HT1080 (cell line): ENCODE data around the gene CCDC40. TPM values are rescaled to one million over a fixed set of nuclear protein-coding genes. Genes with fewer than 3 reads are reported as not detected.
"Not testable (repeated sequence)": the region's sequence is repeated elsewhere in the genome, so short reads cannot be mapped to it uniquely, and the experiment has no call there.

Experiments used
- DNase-seq: peaks from one replicate; pipeline ENCODE4 v3.0.0-alpha.2; 2015; ENCODE audit warnings: low read depth
- total RNA-seq: library from RNA; depleted of rRNA; stranded (reverse); fragments of >200 nt; shearing (Covaris generic); gene quantifications from 2 replicates; pipeline ENCODE4 v1.2.3, GENCODE V29; 2014

CCDC40 gene
- total RNA-seq, 1 experiment from 2014 or later = 0.27 TPM

DNA sequence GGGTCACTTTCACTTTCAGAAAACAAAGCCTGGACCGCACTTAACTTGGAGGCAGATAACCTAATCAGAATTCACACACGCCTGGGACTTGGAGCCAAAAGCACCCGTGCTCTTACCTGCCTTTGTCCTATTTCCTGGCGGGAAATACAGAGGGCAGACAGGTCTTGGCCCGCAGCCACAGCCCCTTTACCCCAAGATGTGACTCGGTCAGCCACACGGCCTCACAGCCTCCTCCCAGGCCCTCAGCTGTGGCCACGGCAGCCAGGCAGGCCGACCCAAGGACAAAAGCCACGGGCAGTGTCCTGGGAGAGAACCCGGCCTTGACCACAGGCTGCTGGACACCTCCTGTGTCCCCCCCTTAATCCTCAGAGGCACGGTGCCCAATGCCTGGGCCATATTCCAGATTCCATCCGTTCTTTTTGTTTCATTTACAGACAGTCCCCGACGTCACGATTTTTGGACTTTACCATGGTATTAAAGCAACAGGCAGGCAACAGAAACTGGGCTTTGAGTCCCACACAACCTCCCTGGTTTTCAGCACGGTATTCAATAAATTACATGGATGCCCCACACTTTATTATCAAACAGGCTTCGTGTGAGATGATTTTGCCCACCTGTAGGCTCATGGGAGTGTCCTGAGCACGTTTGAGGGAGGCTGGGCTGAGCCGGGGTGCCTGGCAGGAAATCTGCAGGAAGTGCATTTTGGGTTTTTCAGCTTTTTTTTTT lies 34.8 kb downstream of the CCDC40 start:
- no peak for DNase-seq

DNA sequence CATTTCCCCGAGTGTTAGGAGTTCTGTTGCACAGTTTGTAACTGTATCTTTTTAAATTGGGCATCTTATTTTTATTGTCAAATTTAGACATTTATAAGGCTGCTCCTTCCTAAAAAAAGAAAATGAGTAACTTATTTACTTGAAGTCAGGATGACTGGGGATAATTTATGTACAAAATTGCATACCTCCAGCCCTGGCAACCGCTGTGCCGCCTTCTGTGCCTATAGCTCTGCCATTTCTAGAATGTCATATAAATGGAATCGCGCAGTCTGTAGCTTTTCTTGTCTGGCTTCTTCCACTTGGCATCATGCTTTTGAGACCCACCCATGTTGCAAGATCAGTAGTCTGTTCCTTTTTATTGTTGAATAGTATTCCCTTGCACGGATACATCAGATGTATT lies 36.0 kb downstream of the CCDC40 start:
- DNase-seq = no peak

DNA sequence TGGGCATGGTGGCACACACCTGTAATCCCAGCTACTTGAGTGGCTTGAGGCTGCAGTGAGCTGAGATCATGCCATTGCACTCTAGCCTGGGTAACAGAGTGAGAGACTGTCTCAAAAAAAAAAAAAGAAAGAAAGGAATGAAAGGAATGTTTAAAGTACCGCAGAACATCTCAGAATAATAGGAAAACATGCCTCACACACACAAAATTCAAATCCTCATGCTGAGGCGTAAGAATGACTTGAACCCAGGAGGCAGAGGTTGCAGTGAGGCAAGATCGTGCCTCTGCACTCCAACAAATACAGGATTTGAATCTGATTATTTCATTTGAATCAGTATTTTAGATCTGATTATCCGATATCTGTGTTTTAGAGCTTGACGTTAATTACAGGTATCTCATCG lies 43.6 kb downstream of the CCDC40 start:
- peak; percentile 13 for DNase-seq

DNA sequence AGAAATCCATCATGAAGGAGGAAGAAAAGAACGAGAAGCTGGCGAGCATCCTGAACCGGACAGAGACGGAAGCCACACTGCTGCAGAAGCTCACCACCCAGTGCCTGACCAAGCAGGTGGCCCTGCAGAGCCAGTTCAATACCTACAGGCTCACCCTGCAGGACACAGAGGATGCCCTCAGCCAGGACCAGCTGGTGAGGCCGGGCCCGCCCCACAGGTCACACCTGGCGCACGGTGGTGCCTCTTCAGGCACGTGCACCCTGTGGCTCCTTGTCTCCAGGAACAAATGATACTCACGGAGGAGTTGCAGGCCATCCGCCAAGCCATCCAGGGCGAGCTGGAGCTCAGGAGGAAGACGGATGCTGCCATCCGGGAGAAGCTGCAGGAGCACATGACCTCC lies 45.2 kb downstream of the CCDC40 start:
- no peak for DNase-seq

DNA sequence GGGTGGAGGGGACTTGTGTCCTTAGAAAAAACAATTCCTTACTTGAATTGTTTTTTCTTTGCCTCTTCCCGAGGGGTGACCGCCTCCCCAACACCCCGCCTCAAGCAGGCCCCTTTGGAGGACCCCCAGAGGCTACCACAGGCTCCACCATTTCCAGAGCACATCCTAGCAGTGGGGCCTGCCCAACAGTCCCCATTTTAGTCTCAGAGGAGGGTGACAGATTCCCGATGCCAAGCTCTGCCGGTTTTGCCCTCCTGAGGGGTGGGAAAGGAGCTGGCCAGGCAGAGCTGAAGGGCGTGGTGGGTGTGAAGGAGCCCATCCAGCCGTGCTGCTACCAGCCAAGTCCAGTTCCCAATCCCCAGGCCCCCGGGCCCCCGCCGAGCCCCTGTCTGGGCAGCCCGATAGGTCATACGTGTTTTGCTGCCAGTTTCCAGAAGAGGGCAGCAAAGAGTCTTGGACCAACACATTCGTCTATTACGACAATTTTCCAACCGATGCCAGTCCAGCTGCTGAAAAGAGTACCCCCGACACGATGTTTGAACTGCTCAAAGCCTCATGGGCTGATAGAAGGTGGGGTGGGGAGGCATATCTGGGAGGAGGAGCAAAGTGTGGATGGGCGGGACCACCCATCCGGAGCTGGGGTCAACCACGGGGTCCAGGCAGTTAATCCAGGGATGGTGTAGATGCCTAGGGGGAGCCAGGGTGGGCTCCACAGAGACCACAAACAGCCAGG lies 46.1 kb downstream of the CCDC40 start:
- DNase-seq = peak; percentile 43

DNA sequence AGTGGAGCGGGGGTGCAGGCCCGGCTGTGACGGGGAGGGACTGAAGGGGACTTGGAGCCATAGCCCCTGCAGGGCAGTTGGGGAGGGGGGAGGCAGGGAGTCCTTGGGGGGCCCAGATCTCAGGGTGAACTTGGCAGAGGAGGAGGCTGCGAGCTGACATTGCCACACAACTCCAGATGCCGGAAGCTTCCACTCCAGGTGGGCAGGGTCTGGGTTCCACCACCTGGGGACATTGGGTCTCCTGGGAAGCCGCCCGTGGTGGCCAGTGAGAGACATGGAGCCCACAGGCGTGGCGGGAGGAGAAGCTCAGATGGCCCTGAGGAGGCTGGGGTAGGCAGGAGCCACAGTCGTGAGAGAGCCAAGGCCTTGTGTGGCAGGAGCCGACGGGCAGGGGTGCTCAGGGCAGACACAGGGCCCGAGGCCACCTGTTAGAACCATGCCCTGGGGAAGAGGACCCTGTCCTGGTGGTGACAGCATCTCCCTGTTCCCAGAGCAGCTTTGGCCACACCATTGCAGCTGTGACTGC lies 46.8 kb downstream of the CCDC40 start:
- DNase-seq = no peak

DNA sequence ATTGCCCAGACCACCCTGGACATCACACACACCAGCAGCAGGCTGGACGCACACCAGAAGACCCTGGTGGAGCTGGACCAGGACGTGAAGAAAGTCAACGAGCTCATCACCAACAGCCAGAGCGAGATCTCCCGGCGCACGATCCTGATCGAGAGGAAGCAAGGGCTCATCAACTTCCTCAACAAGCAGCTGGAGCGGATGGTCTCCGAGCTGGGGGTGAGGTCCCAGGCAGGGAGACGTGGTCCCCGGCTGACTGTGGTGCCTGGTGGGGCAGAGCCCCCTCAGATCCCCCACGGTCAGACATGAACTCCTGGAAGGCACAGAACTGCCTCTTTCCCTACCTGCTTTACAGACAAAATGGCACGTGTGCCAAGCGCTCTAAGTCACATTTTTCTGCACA lies 48.3 kb downstream of the CCDC40 start:
- DNase-seq = no peak

DNA sequence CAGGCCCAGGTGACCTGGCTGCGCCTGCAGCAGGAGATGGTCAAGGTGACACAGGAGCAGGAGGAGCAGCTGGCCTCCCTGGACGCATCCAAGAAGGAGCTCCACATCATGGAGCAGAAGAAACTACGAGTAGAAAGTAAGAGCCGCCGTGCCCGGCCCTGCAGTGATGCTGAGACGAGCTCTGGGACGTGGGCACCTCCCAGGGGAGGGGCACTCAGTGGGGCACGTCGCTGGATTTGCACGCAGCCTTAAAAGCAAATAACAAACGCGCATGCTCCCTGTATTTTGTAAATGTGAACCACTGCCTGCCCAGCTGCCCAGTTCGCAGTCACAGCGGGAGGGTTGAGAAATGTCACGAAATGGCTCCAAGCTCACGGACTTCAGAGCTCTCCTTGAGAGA lies 49.6 kb downstream of the CCDC40 start:
- no peak for DNase-seq

DNA sequence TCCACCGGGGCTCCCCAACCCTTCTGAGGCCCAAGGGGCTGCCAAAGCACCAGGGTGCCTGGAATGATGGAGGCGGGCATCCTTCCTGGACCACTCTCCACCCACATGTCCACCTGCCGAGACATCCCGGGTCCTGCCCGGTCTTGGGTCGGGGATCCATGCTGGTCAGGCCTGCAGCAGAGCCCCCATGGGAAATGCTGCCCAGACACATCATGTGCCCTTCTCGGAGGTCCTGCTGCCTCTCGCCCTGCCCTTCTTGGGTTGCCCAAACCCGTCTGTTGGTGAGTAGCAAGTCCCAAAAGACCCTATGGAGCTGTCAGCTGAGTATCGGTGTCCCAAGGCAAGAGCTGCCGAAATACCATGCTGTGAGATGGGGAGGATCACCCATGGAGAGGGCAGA lies 50.2 kb downstream of the CCDC40 start:
- no peak for DNase-seq

DNA sequence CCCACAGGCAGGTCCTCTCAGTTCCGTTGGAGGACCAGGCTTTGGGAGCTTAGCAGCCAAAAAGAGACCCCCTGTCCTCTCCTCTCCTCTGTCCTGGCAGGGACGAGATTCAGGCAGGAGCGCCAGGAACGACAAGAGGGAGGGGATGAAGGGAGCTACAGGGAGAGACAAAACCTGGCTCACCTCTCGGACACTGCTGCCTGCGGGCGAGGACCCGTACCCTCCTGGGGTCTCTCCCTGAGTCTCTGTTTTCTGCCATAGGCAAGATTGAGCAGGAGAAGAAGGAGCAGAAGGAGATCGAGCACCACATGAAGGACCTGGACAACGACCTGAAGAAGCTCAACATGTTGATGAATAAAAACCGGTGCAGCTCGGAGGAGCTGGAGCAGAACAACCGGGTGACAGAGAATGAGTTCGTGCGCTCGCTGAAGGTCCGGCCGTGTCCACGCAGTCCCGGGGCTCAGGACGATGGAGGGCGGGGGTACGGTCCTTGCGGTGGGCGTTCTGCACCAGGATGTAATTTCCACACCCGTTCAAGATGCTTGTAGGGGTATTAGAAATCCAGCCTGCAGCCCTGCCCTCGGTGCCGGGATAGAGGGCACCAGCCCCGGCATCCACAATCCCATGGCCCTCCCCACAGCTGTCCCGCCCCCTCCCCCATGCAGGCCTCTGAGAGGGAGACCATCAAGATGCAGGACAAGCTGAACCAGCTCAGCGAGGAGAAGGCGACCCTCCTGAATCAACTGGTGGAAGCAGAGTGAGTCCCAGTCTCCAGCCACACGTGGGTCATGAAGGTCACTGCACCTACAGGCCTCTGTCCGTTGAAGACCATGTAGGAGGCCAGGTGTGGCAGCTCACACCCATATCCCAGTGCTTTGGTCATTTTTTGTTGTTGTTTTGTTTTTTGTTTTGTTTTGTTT lies 51.2 kb downstream of the CCDC40 start:
- DNase-seq = no peak

DNA sequence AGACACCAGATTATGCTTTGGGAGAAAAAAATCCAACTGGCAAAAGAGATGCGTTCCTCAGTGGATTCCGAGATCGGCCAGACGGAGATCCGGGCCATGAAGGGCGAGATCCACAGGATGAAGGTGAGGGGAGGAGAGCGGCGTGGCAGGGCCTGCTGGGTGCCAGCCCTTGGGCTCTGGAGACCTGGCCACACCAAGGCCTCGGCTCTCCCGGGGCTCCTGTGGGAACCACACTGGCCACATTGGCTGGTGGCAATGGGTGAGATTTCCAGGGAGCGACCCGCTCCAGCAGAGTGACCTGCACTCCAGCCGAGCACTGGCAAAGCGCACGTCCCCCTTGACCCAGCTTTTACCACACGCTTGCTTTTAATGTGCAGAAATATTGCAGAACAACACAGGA lies 53.3 kb downstream of the CCDC40 start:
- DNase-seq = no peak

DNA sequence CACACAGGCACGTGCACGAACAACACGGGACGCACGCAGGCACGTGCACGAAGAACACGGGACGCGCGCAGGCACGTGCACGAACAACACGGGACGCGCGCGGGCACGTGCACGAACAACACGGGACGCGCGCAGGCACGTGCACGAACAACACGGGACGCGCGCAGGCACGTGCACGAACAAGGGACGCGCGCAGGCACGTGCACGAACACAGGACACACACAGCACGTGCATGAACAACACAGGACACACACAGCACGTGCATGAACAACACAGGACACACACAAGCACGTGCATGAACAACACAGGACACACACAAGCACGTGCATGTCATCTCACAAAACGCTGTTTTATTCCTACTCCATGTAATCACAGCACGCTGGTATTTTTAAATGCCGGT lies 53.7 kb downstream of the CCDC40 start:
- DNase-seq = not testable (repeated sequence)

DNA sequence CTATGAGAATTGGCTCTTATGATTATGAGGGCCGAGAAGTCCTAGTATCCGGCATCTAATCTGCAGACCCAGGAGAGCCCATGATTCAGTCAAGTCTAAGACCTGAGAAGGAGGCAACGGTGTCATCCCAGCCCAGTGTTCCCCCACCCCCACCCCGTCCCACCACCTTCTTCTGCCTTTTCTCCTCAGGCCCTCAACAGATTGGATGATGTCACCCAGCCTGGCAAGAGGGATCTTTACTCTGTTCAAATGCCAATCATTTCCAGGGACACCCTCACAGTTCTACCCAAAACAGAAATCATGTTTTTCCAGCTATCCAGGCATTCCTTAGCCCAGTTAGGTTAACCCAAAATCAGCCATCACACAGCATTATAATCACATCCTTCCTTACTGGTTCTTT lies 54.9 kb downstream of the CCDC40 start:
- no peak for DNase-seq

DNA sequence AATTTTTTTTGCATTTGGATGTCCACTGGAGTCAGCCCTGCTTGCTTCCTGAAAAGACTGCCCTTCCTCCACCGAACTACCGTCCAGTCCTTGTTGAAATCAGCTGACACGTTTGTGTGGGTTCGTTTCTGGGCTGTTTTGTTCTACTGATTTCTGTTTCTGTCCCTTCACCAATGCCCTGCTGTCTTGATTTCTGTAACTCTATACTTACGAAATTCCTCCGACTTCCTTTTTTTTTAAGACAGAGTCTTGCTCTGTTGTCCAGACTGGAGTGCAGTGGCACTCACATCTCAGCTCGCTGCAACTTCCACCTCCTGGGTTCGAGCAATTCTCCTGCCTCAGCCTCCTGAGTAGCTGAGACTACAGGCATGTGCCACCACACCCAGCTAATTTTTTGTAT lies 56.5 kb downstream of the CCDC40 start:
- DNase-seq = no peak

DNA sequence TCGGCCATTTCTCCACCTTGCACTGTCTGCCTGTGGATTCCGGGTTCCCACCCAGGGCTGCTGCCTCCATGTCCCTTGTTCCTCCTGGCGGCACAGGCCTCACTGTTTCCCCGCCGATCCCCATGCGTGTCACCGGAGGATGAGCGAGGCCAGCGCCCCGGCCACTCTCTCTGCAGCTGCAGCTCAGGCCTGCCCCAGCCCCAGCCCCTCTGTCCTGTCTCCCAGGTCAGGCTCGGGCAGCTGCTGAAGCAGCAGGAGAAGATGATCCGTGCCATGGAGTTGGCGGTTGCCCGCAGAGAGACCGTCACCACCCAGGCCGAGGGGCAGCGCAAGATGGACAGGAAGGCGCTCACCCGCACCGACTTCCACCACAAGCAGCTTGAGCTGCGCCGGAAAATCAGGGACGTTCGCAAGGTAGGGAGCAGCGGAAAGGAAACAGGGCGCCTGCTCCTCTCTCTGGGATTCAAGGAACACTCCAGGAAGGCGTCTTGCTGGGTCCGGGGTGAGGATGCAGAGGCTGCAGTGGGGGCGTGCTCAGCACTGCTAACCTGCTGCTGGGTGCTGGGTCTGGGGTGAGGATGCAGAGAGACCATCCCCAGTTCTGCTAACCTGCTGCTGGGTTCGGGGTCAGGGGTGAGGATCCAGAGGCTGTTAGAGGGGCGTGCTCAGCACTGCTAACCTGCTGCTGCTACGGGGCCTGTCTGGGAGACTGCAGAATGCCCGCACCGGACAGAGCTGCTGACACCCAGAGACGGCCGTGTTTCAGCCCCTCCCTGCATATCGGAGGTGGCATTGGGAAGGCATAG lies 58.8 kb downstream of the CCDC40 start:
- no peak for DNase-seq

DNA sequence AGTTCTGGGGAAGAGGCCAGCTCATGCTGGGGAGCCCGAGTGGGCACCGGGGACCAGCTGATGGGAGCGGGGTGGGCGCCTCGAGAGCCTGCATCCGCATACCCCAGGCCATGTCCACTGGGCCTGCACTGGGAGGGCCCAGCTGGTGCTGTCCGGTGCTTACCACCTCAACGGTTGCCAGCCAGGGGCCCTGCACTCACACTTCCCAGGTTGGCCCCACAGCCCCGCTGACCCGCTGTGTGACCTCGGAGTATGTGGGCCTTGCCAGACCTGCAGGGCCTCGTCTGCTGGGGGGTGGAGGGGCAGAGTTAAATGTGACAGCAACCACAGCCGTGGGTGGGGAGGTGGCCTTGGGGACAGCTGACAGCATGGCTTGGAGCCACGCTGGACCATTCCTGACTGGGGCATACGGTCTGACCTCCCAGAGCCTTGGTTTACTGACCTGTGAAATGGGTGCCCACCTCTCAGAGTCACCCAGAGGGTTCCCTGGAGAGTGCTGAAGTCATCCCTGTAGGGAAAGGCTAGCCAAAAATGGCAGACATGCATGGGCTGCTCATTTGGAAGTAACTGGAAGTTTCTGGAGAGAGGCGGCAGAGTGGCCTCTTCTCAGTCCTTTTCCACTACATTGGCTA lies 59.5 kb downstream of the CCDC40 start:
- DNase-seq = no peak

DNA sequence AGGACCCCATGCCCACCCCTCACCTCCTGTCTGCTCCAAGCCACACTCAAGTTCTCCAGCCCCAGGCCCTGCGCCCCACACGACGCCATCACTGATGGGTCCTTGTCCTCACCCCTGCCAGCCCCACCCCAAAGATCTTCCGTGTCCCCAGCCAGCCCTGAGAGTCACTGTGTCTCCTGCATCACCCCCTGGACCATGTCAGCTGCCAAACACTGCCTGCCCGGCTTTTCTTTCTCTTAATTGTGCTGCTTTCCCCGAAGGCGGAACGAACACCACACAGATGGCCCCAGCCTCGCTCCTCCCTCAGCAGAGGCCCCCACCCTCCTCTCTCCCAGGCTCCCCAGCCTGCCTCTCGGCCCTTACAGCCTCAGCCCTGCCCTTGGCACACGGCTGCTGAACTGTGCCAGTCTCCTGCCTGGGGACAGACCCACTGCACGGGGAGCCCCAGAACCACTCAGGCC lies 60.1 kb downstream of the CCDC40 start:
- DNase-seq = no peak

DNA sequence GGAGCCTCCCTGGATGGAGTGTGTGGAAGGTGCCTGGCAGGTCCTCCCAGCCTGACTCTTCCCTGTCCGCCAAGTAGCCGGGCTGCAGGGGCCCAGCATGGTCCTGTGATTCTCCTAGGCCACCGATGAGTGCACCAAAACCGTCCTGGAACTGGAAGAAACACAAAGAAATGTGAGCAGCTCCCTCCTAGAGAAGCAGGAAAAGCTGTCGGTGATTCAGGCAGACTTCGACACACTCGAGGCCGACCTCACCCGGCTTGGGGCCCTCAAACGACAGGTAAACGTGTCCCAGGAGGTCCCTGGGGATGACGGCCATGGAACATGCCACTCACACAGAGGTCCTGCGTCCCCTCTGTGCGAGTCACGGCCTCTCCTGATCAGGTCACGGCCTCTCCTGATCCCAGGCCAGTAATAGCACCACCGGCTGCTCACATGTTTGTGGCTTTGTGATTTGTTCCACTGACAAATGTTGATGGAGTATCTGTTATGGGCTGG lies 60.7 kb downstream of the CCDC40 start:
- DNase-seq = no peak

DNA sequence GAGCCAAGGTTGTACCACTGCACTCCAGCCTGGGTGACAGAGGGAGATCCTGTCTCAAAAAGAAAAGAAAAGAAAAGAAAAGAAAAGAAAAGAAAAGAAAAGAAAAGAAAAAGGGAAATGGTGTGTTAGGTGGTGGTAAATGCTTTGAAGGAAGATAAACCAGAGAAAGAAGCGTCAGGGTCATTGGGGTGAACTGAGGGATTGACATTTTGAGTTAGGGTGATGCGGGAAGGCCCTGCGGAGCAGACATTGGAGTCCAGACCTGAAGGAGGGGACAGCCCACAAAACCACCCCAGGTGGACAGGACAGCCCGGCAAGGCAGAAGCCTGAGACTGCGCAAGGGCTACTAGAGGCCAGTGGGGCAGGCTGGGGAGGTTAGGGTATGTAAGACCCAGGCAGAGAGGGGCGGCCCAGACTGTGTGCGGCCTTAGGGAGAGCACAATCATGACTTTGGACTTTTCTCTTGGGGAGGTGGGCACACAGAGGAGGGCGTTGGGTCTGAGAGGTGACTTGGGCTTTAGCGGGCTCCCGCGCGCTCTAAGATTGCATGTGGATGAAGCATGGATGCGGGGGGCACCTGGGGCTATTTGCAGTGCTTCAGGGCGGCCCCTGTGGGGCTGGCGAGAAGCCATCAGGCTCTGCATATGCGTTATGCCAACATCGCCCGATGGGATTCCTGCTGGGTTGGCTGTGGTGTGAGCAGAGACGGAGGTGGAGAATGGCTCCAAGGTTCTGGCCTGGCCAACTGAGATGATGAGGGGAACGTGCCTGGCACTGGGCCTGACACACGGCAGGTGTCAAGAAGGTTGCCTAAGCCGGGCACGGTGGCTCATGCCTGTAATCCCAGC lies 61.6 kb downstream of the CCDC40 start:
- no peak for DNase-seq
